Measurements from ENCODE around the gene QPRT.

DNA sequence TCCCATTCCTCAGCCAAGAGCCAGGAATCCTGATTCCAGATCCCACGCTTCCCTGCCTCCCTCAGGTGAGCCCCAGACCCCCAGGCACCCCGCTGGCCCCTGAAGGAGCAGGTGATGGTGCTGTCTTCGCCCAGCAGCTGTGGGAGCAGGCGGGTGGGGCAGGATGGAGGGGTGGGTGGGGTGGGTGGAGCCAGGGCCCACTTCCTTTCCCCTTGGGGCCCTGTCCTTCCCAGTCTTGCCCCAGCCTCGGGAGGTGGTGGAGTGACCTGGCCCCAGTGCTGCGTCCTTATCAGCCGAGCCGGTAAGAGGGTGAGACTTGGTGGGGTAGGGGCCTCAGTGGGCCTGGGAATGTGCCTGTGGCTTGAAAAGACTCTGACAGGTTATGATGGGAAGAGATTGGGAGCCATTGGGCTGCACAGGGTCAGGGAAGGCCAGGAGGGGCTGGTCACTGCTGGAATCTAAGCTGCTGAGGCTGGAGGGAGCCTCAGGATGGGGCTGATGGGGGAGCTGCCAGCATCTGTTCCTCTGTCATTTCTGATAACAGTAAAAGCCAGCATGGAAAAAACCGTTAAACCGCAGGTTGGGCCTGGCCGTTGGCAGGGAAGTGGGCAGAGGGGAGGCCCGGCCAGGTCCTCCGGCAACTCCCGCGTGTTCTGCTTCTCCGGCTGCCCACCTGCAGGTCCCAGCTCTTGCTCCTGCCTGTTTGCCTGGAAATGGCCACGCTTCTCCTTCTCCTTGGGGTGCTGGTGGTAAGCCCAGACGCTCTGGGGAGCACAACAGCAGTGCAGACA is 15.8 kb upstream of the QPRT start, which contains the start of gene SPN:
- TF ChIP-seq, protein P1, sequence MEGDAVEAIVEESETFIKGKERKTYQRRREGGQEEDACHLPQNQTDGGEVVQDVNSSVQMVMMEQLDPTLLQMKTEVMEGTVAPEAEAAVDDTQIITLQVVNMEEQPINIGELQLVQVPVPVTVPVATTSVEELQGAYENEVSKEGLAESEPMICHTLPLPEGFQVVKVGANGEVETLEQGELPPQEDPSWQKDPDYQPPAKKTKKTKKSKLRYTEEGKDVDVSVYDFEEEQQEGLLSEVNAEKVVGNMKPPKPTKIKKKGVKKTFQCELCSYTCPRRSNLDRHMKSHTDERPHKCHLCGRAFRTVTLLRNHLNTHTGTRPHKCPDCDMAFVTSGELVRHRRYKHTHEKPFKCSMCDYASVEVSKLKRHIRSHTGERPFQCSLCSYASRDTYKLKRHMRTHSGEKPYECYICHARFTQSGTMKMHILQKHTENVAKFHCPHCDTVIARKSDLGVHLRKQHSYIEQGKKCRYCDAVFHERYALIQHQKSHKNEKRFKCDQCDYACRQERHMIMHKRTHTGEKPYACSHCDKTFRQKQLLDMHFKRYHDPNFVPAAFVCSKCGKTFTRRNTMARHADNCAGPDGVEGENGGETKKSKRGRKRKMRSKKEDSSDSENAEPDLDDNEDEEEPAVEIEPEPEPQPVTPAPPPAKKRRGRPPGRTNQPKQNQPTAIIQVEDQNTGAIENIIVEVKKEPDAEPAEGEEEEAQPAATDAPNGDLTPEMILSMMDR (IDR thresholded peaks at IDR 0.05): no peak
- TF ChIP-seq EZH2 (IDR thresholded peaks at IDR 0.05) (no peak), EZH2phosphoT487 (IDR thresholded peaks at IDR 0.05) (no peak)
